IMR-90 (cell line): ENCODE data around the gene UTP4. TPM values are rescaled to one million over a fixed set of nuclear protein-coding genes. Genes with fewer than 3 reads are reported as not detected.

Experiments used
- ATAC-seq: fragments of 200-7000 bp; cut with Tn5 transposase; 2 replicates; pipeline ENCODE4 v1.9.1; 2020; ENCODE audit warnings: low read depth, mild to moderate bottlenecking, moderate library complexity
- BruUV-seq: library from RNA; stranded (reverse); fragments of 400-500 nt; replicated peaks from 2 replicates; lab custom pipeline; 2021; lab: Mats Ljungman, UMichigan
- CTCF ChIA-PET: fragments of 300-600 bp; formaldehyde crosslinking; extraction: SDS; loops from one replicate; lab custom pipeline; 2021; ENCODE audit warnings: antibody characterized with exemption; lab: Yijun Ruan, JAX
- POLR2A ChIA-PET: fragments of 300-600 bp; sonication (Branson Sonifier 250); formaldehyde crosslinking; loops from one replicate; lab custom pipeline; 2022; ENCODE audit warnings: antibody characterized with exemption; ENCODE audit not compliant: unreplicated experiment; lab: Charles Lee
- DNase-seq: peaks from one replicate; pipeline ENCODE4 v3.0.0; 2013
- H2AFZ ChIP-seq: replicated peaks from 2 replicates; pipeline ENCODE3; 2013; ENCODE audit warnings: low read length, mild to moderate bottlenecking; ENCODE audit not compliant: poor library complexity
- H2AK5ac ChIP-seq: 2 replicates; pipeline ENCODE4 v1.6.1; 2013; ENCODE audit warnings: low read depth, low read length, inconsistent platforms
- H2AK9ac ChIP-seq: replicated peaks from 2 replicates; pipeline ENCODE3; 2013; ENCODE audit warnings: mild to moderate bottlenecking, low read depth, low read length, moderate library complexity; ENCODE audit not compliant: poor library complexity
- H2BK120ac ChIP-seq: 2 replicates; pipeline ENCODE4 v1.6.1; 2013; ENCODE audit warnings: low read depth, low read length, inconsistent platforms
- H2BK15ac ChIP-seq: 3 replicates; pipeline ENCODE4 v1.6.1; 2013; ENCODE audit warnings: low read depth, low read length, inconsistent platforms
- H2BK20ac ChIP-seq: 2 replicates; pipeline ENCODE4 v1.6.1; 2013; ENCODE audit warnings: low read depth, mild to moderate bottlenecking, inconsistent platforms, low read length, moderate library complexity
- H2BK5ac ChIP-seq: 2 replicates; pipeline ENCODE4 v1.6.1; 2013; ENCODE audit warnings: mild to moderate bottlenecking, low read depth, low read length, inconsistent platforms; ENCODE audit not compliant: poor library complexity, severe bottlenecking
- H3K14ac ChIP-seq: replicated peaks from 2 replicates; pipeline ENCODE4 v1.6.1; 2013; ENCODE audit warnings: low read depth, low read length, inconsistent platforms
- H3K18ac ChIP-seq: 2 replicates; pipeline ENCODE4 v1.6.1; 2013; ENCODE audit warnings: low read depth, low read length, control low read depth
- H3K23ac ChIP-seq: 2 replicates; pipeline ENCODE4 v1.6.1; 2013; ENCODE audit warnings: low read depth, low read length, inconsistent platforms
- H3K27ac ChIP-seq: 2 replicates; pipeline ENCODE4 v1.5.1; 2013; ENCODE audit warnings: mild to moderate bottlenecking, control low read depth, low read length; ENCODE audit not compliant: insufficient read depth
- H3K27me3 ChIP-seq: 2 replicates; pipeline ENCODE4 v1.6.1; 2013; ENCODE audit warnings: low read length; ENCODE audit not compliant: control insufficient read depth, insufficient read depth
- H3K36me3 ChIP-seq: 2 replicates; pipeline ENCODE4 v1.6.1; 2013; ENCODE audit warnings: low read length, mixed read lengths; ENCODE audit not compliant: control insufficient read depth, insufficient read depth
- H3K4ac ChIP-seq: 2 replicates; pipeline ENCODE4 v1.6.1; 2013; ENCODE audit warnings: low read depth, low read length, inconsistent platforms
- H3K4me1 ChIP-seq: 2 replicates; pipeline ENCODE4 v1.6.1; 2013; ENCODE audit warnings: low read length, mixed read lengths; ENCODE audit not compliant: control insufficient read depth, insufficient read depth
- H3K4me2 ChIP-seq: 2 replicates; pipeline ENCODE4 v1.6.1; 2013; ENCODE audit warnings: low read depth, mild to moderate bottlenecking, control low read depth, low read length, moderate library complexity
- H3K4me3 ChIP-seq: 2 replicates; pipeline ENCODE4 v1.5.1; 2013; ENCODE audit warnings: low read depth, mild to moderate bottlenecking, control low read depth, low read length, moderate library complexity; ENCODE audit not compliant: insufficient read depth
- H3K56ac ChIP-seq: 2 replicates; pipeline ENCODE4 v1.6.1; 2013; ENCODE audit warnings: low read length, inconsistent platforms; ENCODE audit not compliant: insufficient read depth; ENCODE audit errors: extremely low read depth
- H3K79me1 ChIP-seq, 2 experiments: 2 replicates each; pipeline ENCODE4 v1.6.1; 2013; ENCODE audit warnings: low read length in 2 of 2, inconsistent platforms in 1 of 2, low read depth in 1 of 2
- H3K9ac ChIP-seq: 2 replicates; pipeline ENCODE4 v1.6.1; 2013; ENCODE audit warnings: low read depth, low read length, control low read depth
- H3K9me1 ChIP-seq: 2 replicates; pipeline ENCODE4 v1.6.1; 2013; ENCODE audit warnings: low read length, inconsistent platforms; ENCODE audit not compliant: insufficient read depth
- H3K9me3 ChIP-seq: 2 replicates; pipeline ENCODE4 v1.6.1; 2013; ENCODE audit warnings: low read length; ENCODE audit not compliant: control insufficient read depth, insufficient read depth
- H4K20me1 ChIP-seq: 2 replicates; pipeline ENCODE4 v1.6.1; 2013; ENCODE audit warnings: low read length, inconsistent platforms; ENCODE audit not compliant: insufficient read depth
- H4K5ac ChIP-seq: 2 replicates; pipeline ENCODE4 v1.6.1; 2013; ENCODE audit warnings: mild to moderate bottlenecking, low read depth, low read length, control low read depth
- H4K8ac ChIP-seq, 2 experiments: 2 replicates each; pipeline ENCODE4 v1.6.1; 2013; ENCODE audit warnings: low read depth in 2 of 2, low read length in 2 of 2, control low read depth in 1 of 2, inconsistent platforms in 1 of 2
- H4K91ac ChIP-seq: 2 replicates; pipeline ENCODE4 v1.6.1; 2013; ENCODE audit warnings: low read depth, low read length, inconsistent platforms; ENCODE audit not compliant: insufficient read depth
- CEBPB ChIP-seq: IDR thresholded peaks from 2 replicates; pipeline ENCODE4 v1.6.1; 2012; ENCODE audit warnings: low read depth, low read length, improper control_type of control experiment
- CHD1 ChIP-seq: IDR thresholded peaks from 2 replicates; pipeline ENCODE4 v1.6.1; 2012; ENCODE audit warnings: low read depth, low read length, improper control_type of control experiment
- ELK1 ChIP-seq: fragments of 150-350 bp; IDR thresholded peaks from 2 replicates; pipeline ENCODE4 v1.6.1; 2016; ENCODE audit warnings: low read depth, mild to moderate bottlenecking, low read length, moderate library complexity, borderline replicate concordance
- FOS ChIP-seq: fragments of 150-350 bp; IDR thresholded peaks from 2 replicates; pipeline ENCODE4 v1.6.1; 2016; ENCODE audit warnings: low read depth, low read length
- MAZ ChIP-seq: IDR thresholded peaks from 2 replicates; pipeline ENCODE4 v1.6.1; 2012; ENCODE audit warnings: low read depth, mild to moderate bottlenecking, low read length, improper control_type of control experiment, moderate library complexity, borderline replicate concordance
- RCOR1 ChIP-seq: IDR thresholded peaks from 2 replicates; pipeline ENCODE4 v1.6.1; 2012; ENCODE audit warnings: mild to moderate bottlenecking, low read length, improper control_type of control experiment; ENCODE audit not compliant: insufficient replicate concordance
- SMC3 ChIP-seq: fragments of 150-350 bp; IDR thresholded peaks from 2 replicates; pipeline ENCODE4 v1.6.1; 2016; ENCODE audit warnings: low read depth, mild to moderate bottlenecking, antibody characterized with exemption, low read length, moderate library complexity
- WGBS, 2 experiments: methylation state at CpG; one replicate each; pipeline versions ENCODE4 v1.1.5 to v1.1.7; 2013; ENCODE audit warnings: missing lambda C conversion rate in 2 of 2; ENCODE audit not compliant: insufficient read length in 1 of 2; ENCODE audit errors: extremely low coverage in 2 of 2; 5-methylcytosine and 5-hydroxymethylcytosine counted together
- dilution Hi-C: fragments of 300-500 bp; cut with HindIII; formaldehyde crosslinking; loops from one replicate; pipeline ENCODE4 v1.14.3; 2018; ENCODE audit warnings: low sequenced_read_pairs; ENCODE audit not compliant: unreplicated experiment
- in situ Hi-C: fragments of 300-500 bp; cut with MboI; formaldehyde crosslinking; loops from 3 replicates; pipeline ENCODE4 v1.14.3; 2019; ENCODE audit warnings: low sequenced_read_pairs, inconsistent platforms, mixed read lengths
- intact Hi-C: fragments of 100-400 bp; cut with micrococcal nuclease; formaldehyde crosslinking; loops from 2 replicates; pipeline ENCODE4 v1.10.0; 2022
- polyA plus RNA-seq, 3 experiments: library from polyadenylated mRNA; depleted of rRNA; stranded (reverse); fragments of >200 nt; gene quantifications; 2 replicates each; pipeline ENCODE4 v1.2.3, GENCODE V29; 2012; ENCODE audit warnings: low replicate concordance in 1 of 3
- total RNA-seq: library from RNA; depleted of rRNA; stranded (reverse); fragments of >200 nt; gene quantifications from 2 replicates; pipeline ENCODE4 v1.2.3, GENCODE V29; 2012

UTP4 gene
- total and polyA plus RNA-seq, 2 of the 4 experiments (the other 2 are of a cell fraction), result 32.1 to 61.8 TPM

- ChIA-PET CTCF (no interaction called here), POLR2A (no interaction called here)
- H3K9me3 ChIP-seq, result no peaks in the 10 kb centered on the region
Observed at GRCh38 chr16:69085032-69085695, 47.3 kb upstream of the UTP4 start.

More at GRCh38 chr16:69085032-69085695, 47.3 kb upstream of the UTP4 start:
- Histone ChIP-seq H2BK20ac (no peak overlapping the region), H4K5ac (no peak overlapping the region), H3K18ac (no peak overlapping the region), H3K9ac (no peak overlapping the region), H2AFZ (no peak overlapping the region), H3K14ac (no peak overlapping the region), H4K20me1 (no peaks in the 10 kb centered on the region), H4K8ac (no peak overlapping the region), H3K27ac (no peak overlapping the region), H2AK9ac (no peak overlapping the region), H2AK5ac (no peak overlapping the region), H3K4ac (no peak overlapping the region), H3K23ac (no peak overlapping the region), H2BK120ac (no peak overlapping the region), H3K4me3 (no peak overlapping the region), H3K9me1 (peaks cover 10% of the 10 kb centered on the region), H2BK15ac (no peak overlapping the region), H3K79me1 (no peaks in the 10 kb centered on the region), H2BK5ac (no peak overlapping the region), H3K56ac (no peak overlapping the region), H3K27me3 (no peaks in the 10 kb centered on the region), H4K91ac (no peak overlapping the region), H3K4me2 (no peak overlapping the region), H3K36me3 (no peaks in the 10 kb centered on the region), H3K4me1 (peaks cover 10% of the 10 kb centered on the region)
- intact Hi-C loops (no loop called here), dilution Hi-C loops (no loop called here), in situ Hi-C loops (no loop called here)
- no TSS peak for BruUV-seq
- TF ChIP-seq ELK1 (no peak), FOS (no peak), CEBPB (peak; percentile 71), SMC3 (no peak), RCOR1 (no peak), CHD1 (no peak), MAZ (no peak)
- no peak for DNase-seq
- no peak for ATAC-seq
- WGBS, 2 experiments, result 94% methylated on average over 2 of the region's 5 CpGs; no CpG with 5 or more reads in 1 of the 2 experiments
